ENCODE results near the gene MAP1B.

MAP1B gene

DNA sequence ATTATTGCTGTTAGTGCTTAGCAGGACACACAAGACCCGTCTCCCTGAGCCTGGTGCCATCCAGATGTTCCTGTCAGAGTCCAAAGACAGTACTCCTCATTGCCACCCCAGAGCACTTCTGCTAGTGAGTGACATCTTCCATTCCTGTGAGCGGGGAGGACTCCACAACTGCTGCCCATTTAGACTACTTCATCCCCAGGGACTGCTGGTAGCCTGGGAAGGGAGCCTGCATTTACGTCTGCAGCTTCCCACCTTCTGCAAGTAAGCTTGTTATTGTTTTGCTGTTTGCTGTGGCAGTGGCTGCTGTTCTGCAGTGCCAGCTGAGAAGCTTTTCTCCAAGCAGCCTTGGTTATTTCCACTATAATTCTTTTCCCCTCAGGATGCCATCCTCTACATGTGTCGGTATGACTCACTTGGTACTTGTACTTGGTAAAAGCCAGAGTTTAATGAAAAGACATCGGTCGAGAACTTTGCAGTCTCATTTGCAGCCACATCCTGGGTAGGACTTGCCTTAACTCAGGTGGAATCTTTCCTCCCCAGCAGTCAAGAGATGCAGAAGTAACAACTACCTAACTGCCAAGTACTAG is 10.6 kb upstream of the MAP1B start:
- DNase-seq (ENCODE audit: low read depth in 2 of 2): no peak

DNA sequence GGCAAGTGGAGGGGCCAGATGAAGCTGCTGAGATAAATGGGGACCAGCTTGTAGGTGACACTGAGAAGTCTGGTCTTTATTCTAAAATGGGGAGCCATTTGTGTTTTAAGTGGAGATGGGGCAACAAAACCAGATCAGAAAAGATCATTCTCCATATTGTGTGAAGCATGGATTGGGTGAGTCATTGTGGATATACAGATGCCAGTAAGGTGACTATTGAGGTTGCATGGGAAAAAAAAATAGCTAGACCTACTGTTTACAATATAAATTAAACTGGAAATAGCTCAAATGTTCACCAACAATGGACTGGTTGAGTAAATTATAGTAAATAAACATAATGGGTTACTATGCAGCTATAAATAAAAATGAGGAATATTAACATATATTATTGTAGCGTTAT is 5.4 kb upstream of the MAP1B start:
- no peak for DNase-seq (ENCODE audit: low read depth in 2 of 2)

DNA sequence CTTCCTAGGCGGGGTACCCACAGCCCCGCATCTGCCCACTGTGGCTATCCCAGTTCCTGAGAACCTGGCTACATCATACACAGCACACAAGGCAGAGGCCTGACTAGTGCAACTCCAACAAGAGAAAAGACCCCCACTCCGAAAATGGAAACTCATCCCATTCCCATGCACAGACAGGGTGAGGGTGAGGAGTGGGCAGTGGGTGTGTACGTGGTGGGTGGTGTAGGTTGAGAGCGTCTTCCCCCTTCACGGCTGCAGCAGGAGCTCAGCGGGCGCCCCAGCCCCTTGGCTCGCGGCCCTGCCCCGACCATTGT is 501 bp upstream of the MAP1B start:
- no peak for DNase-seq (ENCODE audit: low read depth in 2 of 2)

DNA sequence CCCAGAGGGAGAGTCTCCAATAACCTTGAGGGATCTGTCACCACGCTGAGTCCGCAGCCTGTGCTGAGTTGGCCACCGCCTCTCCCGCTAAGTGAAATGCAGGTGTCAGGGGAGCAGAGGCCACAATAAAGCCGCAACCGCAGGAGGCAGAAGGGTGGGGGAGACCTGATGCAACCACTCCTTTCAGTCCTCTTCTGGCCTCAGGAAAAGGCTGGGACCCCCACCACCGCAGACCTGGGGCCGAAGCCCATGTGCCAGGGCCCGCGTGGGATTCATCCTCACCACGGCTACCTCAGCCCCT is 576 bp downstream of the MAP1B start:
- no peak for DNase-seq (ENCODE audit: low read depth in 2 of 2)

DNA sequence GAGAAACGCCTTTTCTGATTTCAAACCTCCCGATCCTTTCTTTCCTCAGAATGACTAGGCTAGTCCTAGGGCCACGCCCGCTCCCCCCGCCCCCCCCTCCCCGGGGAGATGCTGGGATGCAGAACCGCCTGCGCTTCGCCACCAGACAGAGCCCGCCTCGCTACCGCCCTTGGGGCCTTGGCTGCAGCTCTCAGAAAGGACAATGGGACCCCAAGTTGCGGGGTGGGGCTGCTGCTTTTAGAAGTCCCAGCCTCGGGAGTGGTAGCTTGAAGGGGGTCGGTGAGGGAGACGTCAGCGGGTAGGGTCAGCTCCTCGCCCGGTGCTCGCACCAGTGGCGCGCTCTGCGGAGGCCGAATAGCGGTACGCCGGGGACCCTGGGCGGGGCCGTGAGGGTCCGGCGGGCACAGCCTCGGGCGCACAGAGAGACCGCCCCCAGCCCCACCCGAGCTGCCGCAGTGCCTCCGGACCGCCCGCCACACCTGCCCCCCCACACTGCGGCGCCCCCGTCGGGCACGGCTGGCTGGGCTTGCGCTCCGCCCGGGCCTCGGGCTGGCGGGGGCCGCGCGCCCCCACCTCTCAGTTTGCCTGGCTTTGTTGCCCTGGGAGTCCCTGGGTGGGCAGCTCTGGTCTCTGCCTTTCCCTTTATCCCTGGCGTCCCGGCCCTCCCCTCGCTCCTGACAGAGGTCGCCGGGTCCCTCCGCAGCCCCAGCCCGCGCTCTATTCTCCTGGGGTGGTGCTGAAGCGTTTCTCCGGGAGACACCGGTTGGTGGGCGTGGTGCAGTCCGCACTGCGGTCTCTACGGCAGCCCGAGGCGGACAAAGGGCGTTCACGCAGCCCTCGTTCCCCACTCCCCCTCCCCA is 1.2 kb downstream of the MAP1B start:
- DNase-seq (ENCODE audit: low read depth in 2 of 2): no peak

DNA sequence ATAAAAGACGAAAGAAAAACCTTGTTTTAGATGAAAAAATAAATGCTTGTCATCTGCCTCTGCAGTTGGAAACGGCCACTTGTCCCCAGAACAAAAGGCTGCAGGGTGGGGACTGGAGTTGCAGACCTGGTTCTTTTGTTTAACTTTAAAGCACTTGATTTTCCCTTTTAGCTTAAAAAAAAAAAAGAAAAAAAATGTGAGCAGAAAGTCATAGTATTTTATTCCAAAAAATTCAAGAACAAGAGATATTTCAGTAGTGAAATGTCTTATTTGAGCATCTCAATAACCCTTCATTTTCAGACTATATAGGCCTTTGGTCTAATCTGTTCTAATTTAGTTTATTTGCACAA is 1.8 kb downstream of the MAP1B start:
- no peak for DNase-seq (ENCODE audit: low read depth in 2 of 2)

DNA sequence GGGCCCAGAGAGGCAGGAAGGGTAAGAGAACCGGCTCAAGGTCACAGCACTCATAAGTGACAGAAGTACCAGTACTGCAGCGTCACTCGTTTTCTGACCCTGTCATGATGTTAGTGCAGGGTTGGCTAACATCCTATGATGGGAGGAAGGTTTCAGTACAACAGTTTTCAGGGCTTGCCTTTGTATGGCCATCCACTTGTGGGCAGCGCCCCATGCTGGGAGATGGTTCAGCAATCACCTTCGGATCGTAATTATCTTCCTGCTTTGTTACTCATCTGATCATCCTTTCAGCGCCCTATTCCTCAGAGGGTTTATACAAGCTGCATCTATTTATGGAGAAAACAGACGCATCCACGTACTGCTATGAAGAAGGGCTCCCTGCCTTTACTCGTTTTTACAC is 2.4 kb downstream of the MAP1B start:
- no peak for DNase-seq (ENCODE audit: low read depth in 2 of 2)

DNA sequence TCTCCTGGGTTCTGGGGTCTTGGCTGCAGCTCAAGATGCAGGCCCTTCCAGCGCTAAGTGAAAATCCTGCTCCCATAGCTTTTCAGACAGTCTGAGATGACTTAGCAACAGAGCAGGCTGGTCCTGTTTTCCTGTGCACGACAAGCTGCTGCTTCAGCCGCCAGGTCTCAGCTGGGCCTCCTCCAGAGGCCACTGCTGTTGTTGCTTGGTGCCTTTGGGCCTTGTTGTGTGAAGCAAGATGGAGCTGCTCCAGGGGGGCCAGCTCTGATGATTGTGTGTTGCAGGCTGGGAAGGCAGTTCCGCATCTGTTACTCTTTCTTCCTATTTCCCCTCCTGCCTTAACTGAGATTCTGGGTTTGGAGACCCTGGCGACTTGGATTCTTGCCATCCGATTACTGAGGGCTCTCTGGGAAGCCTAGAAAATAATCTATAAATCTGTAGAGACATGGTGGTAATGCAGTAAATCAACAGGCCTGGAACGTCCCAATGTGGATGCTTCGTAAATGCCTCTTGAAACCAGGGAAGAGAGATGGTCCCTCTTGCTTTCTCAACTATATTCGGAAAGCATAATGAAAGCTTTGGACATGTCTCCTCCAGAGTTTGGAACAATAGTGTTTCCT is 3.2 kb downstream of the MAP1B start:
- DNase-seq (ENCODE audit: low read depth in 2 of 2): no peak

DNA sequence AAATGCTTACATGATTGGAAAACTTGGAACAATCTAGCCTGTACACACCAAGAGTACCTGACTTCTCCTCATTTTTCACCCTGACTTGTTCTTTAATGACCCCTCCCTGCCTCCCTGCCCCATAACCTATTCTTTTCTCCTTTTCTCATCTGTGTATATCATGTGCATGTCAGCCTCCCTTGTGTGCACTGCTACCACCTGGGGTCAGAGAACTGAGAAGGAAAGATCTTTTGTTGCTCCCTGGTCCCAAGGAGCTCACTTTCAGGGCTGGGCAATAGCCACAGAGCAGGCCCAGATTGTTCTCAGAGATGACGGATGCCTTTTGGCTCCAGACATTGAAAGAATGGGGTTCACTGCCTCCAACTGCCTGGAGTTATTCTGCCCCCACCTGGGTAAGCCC is 5.1 kb downstream of the MAP1B start:
- DNase-seq (ENCODE audit: low read depth in 2 of 2): no peak

DNA sequence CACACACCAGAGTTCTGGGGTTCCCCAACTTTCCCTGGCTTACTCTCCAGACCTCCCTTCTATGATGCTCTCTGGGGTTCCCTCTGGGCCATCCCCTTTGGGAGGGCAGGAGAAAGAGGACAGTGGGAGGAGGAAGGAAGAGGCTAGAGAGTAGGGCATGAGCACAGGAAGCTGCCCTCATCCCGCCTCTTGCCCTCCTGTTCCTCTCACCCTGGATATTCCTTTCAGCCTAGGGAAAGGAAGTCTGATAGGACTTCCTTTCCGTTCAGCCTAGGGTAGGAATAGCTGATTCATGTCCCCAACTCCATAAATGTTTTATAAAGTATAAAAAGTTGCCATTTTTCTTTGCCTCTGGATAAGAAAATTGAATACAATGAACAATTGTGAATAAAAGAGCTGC is 7.4 kb downstream of the MAP1B start:
- DNase-seq (ENCODE audit: low read depth in 2 of 2): no peak

DNA sequence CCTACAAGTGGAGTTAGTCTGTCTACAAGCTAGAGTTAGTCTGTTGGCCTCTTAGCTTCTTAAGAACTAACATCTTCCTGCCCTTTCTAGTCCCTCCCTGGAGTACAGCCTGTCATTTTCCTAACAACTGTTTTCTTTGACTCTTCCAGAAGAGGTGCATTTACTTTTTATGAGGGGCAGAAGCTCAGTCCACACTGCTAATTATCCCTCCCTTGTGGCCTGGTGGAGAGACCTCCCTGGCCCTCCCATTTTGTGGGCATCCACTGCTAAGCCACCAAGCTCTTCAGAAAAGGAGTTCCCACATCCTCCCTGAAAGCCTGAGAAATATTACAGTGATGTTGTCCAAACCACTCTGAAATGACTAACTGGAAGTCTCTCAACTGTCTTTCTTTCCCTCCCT is 8.0 kb downstream of the MAP1B start:
- DNase-seq (ENCODE audit: low read depth in 2 of 2): no peak

DNA sequence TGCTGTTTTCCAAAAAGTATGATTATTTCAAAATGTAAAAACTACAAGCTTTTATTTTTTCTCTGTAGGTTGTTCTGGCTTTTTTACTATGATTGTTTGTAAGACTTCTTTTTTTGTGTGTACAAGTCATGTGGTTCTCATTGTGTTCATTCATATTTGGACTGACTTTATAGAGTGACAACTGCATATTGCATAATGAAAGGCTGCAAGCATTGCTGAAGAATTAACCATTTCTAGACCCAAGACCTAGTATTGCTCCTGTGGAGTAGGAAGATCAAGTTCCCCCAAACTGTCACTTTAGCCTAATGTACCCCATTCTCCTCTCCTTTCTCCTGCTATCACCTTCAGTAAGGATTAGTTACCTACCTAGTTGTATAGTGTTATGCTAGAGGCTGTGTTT is 10.0 kb downstream of the MAP1B start:
- no peak for DNase-seq (ENCODE audit: low read depth in 2 of 2)

DNA sequence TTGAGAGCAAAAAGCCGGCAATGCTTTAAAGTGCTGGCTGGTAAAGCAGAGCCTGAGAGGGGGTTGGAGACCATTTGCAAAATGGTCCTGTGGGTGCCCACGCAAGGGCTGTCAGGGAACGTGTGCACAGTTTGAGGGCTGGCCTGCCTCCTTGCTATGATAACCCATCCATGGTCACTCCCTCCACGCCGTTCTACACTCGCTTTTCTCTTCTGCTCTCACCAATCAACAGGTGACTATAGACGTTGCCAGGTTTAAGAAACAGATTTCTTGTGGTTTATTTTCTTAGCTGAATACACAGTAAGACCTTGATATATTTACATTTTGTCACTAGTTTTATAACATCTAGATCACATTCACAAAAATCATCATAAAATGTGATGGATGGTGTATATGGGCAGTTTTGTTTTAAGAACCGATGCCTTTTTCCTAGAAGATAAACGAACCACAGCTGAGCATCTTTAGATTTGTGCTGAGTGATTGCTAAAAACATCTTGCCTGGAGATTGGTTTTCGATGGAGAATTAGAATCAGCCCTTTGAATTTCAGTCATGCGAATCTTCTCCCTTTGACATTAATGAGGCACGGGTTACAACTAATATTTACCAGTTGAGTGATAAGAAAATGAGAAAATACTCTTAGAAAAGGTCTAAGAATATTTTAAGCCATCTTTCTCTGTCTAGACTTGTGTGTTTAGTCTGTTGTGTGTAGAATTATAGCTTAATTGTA is 13.9 kb downstream of the MAP1B start:
- no peak for DNase-seq (ENCODE audit: low read depth in 2 of 2)

DNA sequence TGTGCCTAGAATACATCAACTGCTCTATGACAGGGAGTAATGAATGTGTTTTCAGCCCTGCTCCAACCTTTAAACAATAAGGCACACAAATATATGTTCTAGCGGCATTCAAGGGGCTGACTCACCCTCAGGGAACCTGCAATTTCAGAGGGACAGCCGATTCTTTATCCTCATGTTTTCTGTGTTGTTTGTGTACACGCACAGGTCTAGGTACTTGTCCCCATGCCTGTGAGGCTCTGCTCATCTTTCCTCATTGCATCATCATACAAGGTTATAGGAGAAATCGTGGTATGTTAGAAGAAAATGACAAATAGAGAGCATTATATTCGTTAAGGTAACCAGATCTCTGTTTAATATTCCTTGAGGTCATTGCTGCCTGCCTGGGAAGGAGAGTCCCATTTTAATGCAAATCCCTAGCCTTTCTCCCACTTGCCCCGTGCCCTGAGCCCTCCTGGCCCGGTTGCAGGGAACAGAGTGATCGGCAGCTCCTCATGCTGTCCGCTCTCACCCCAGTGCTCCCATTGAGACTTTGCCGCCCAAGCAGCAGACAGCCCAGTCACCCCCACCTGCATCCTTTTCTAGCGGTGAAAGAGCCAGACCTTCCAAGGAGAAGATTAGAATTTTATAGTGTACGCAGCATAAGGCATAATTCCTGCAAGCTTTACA is 14.6 kb downstream of the MAP1B start:
- DNase-seq (ENCODE audit: low read depth in 2 of 2): no peak

DNA sequence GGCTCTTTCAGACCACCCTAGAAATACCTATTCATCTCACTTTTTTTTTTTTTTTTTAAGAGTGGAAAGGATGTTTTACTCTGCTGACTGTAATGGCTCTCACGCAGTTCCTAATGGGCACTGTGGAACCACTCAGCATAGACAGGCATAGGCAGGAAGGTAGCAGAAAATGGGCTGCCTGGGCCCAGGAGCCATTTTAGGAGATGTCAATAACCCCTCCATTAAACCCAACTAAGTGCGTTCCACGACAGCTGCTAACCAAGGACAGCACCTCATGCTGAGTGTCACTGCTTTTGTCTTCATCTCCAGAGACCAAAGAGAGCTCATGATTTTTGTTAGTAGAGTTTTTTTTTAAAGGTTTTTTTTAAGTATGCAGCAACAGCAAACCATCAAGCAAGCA is 15.3 kb downstream of the MAP1B start:
- DNase-seq (ENCODE audit: low read depth in 2 of 2): no peak

DNA sequence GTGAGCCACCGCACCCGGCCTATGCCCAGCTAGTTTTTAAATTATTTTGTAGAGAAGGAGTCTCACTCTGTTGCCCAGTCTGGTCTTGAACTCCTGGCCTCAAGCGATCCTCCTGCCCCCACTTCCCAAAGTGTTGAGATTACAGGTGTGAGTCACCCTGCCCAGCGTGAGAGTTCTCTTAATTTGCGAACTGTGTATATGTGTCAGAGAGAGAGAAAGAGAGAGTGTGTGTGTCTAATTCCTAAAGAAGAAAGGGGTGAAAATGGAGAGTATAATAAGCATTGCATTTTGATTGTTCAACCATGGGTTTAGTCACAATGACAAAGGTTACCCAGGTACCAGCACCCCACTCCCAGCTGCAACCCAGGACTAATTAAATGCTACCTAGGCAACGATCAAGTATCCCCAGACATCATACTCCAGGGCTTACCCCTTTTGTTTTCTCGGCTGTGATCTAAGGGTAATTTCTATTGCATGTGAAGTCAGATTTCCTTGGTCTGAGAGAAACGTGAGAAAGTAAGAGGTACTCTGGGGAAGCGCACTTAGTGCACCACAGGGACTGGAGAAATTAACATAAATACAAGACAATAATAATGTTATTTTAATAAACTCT is 16.6 kb downstream of the MAP1B start:
- no peak for DNase-seq (ENCODE audit: low read depth in 2 of 2)

DNA sequence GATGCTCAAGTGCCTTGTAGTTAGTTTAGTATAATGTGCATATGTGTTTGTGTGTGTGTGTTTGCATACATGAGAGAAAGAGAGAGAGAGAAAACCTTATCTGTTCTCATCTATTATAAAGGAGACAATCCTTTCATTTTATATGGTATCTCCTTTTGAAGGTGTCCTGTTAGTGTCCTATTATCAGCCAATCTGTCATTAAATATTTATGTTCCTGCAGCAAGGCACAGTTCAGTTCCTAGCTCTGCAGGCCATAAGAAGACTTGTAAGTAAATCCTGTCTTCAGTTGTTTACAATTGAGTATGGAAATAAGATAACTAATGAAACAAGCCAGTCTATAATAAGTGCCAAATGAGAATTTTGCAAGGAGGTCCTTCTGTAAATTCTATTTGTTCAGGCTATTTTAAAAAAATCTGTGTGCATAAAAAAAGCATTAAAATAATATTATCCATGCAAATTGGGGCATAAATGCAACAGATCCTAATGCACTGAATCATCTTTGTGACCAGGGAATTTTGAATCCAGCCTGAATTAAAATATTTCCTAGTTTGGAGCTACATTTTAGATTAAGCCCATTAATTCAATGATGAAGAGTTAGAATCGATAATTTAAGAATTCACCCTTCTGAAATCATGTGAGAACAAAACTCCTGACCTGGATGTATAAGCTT is 18.1 kb downstream of the MAP1B start:
- no peak for DNase-seq (ENCODE audit: low read depth in 2 of 2)

DNA sequence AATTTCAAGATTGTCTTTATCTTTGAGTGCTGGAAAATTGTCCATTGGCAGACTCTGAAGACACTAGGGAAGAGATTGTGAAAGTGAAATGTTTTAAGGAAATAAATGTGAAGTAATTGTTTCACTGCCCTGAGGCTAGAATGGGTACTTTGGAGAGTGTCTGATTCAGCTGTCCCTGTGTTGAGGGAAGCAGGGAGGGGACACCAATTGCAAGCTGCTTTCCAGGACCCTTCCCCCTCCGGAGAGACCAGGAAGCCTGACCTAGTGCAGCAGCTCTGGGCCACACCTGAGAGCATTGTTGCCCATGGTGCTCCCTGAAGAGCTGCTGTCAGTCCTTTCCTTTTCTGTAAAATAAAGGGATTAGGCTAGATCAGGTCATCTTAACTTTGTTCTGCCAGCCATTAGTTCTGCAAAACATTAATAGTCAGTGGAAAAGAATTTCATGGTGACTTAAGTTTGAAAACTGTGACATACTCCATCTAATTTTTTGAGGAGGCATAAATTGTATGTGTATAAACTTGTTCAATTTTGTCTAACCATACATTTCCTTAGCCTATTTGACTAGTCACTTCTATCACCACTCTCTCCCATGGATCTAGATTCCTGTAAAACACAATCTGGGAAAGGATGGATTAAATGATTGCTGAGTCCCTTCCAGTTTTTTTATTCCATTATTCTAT is 18.8 kb downstream of the MAP1B start:
- DNase-seq (ENCODE audit: low read depth in 2 of 2): no peak

DNA sequence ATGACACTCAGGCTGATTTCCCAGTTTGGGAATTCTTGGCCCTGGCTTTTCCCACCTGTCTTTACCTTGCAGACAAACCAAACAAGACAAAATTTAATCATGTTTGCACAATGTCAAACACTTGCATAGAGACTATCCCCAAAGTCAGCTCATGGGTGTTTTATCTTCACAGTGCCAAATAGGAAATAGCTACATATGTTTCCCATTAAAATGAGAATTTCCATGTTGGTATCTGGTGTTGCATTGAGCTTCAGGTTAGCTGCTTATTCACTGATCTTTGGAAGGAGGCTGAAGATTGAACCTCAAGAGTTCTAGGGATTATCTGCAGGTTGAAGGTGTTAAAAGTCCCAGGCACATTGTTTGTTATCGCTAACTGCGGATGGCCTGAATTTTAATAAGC is 19.5 kb downstream of the MAP1B start:
- DNase-seq (ENCODE audit: low read depth in 2 of 2): no peak

DNA sequence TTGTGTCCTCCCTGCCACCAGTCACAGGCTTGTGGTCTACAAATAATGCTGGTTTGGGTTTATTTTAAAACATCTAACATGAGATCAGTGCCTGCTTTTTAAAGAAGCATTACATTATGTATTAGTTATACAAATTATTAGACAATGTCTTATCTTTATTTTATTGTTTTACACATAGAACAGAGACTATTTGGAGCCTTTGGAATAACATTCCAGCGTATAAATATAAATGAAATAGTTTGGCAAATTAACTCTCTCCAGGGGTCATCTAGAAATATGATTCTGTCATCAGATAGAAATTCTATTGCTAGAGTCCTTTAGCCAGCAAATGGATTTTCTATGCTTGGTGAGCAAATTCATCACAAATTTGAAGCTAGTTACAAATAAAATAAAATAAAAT is 22.4 kb downstream of the MAP1B start:
- no peak for DNase-seq (ENCODE audit: low read depth in 2 of 2)

DNA sequence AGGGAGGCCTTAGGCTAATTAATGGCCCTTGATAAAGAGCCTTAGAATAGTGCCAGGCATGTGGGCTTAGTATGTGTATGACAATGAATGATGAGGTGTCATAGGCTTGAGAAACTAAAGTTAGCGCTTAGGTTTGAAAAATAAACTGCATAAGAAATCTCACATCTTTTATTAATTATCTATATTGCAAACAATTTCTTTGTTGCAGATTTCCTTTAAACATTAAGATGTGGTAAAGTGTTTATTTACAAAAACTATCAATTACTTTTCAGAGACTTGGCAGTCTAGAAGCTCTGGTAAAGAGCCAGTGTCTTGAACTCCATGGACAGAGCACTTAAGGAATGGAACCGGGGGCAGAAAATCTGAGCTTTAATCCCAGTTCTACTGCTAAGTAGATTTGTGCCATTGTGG is 23.1 kb downstream of the MAP1B start:
- DNase-seq (ENCODE audit: low read depth in 2 of 2): no peak
